Fibroblast of lung (primary cell): ENCODE data around the gene MICAL2.

Source experiments
- EZH2 ChIP-seq: IDR thresholded peaks from 2 replicates; pipeline ENCODE4 v1.5.1; 2012; ENCODE audit warnings: low read length, control low read depth, mild to moderate bottlenecking; ENCODE audit errors: missing control alignments
- TF ChIP-seq, protein P1 (sequence below), 2 donors: IDR thresholded peaks in 1 of 2; conservative IDR thresholded peaks in 1 of 2; 1 replicate in 1 of 2; 2 replicates in 1 of 2; pipeline ENCODE4 v1.5.1; 2011 to 2012; ENCODE audit warnings: low read length in 2 of 2, control low read depth in 1 of 2, inconsistent platforms in 1 of 2, low read depth in 1 of 2, mild to moderate bottlenecking in 1 of 2

DNA sequence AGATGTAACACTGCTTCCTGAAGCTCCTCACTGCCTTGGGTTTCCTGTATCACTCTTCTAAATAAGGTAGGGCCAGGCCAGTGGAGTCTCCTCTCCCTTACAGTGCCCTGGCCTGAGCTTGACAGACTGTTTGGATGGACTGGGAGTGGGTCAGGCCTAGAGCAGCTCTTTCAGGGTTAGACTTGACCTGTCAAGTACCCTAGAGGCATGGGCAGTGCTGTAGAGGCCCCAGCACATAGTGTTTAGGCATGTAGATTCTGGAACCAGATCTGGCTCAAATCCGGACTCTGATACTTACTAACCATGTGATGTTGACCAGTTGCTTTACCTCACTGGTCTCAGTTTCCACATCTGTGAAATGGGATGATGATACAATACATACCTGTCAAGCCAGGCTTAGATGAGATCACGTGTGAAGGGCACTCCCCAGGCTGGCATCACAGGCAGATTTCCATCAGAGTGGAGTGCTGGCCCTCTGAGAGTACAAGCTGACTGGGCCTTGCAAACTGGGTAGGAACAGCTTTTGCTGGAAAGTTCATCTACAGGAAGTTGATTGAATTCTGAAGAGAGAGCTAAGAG, 1.4 kb upstream of the MICAL2 start:
- TF ChIP-seq EZH2 = no peak
- TF ChIP-seq, protein P1, sequence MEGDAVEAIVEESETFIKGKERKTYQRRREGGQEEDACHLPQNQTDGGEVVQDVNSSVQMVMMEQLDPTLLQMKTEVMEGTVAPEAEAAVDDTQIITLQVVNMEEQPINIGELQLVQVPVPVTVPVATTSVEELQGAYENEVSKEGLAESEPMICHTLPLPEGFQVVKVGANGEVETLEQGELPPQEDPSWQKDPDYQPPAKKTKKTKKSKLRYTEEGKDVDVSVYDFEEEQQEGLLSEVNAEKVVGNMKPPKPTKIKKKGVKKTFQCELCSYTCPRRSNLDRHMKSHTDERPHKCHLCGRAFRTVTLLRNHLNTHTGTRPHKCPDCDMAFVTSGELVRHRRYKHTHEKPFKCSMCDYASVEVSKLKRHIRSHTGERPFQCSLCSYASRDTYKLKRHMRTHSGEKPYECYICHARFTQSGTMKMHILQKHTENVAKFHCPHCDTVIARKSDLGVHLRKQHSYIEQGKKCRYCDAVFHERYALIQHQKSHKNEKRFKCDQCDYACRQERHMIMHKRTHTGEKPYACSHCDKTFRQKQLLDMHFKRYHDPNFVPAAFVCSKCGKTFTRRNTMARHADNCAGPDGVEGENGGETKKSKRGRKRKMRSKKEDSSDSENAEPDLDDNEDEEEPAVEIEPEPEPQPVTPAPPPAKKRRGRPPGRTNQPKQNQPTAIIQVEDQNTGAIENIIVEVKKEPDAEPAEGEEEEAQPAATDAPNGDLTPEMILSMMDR (conservative IDR thresholded peaks at IDR 0.05 in 1 of 2, IDR thresholded peaks at IDR 0.05 in 1 of 2; ENCODE audit: low read depth in 1 of 2, low read length in 2 of 2) = no peak
